ENCODE results near the gene ARHGEF12. TPM values are rescaled to one million over a fixed set of nuclear protein-coding genes. Genes with fewer than 3 reads are reported as not detected.

Gene ARHGEF12
- total RNA-seq, 6 experiments from 2014 or later, result 72.9 to 95.1 (median 85.0) TPM

GRCh38 chr11:120386318-120386717 lies 50.1 kb downstream of the ARHGEF12 start:
- no peak overlapping the region for H3K4me3 Mint-ChIP-seq
- no peak for TF ChIP-seq CTCF (IDR thresholded peaks at IDR 0.05)
- H3K27me3 Mint-ChIP-seq (ENCODE audit: insufficient read depth), result no peaks in the 10 kb centered on the region
- H3K9me3 Mint-ChIP-seq, result no peaks in the 10 kb centered on the region
- DNase-seq, result no peak
- peaks cover 79% of the 10 kb centered on the region for H3K4me1 Mint-ChIP-seq (ENCODE audit: low read depth)
- peaks cover 19% of the 10 kb centered on the region for H3K36me3 Mint-ChIP-seq (ENCODE audit: low read depth)
- H3K27ac Mint-ChIP-seq, result no peak overlapping the region

- no peak overlapping the region for H3K4me3 Mint-ChIP-seq
- no peak overlapping the region for H3K27ac Mint-ChIP-seq
- peaks cover 19% of the 10 kb centered on the region for H3K36me3 Mint-ChIP-seq (ENCODE audit: low read depth)
- H3K4me1 Mint-ChIP-seq (ENCODE audit: low read depth), result peaks cover 79% of the 10 kb centered on the region
- no peaks in the 10 kb centered on the region for H3K9me3 Mint-ChIP-seq
- TF ChIP-seq CTCF (IDR thresholded peaks at IDR 0.05), result no peak
- DNase-seq, result no peak
- no peaks in the 10 kb centered on the region for H3K27me3 Mint-ChIP-seq (ENCODE audit: insufficient read depth)
Observed at GRCh38 chr11:120386774-120387371, 50.7 kb downstream of the ARHGEF12 start.

- TF ChIP-seq CTCF (IDR thresholded peaks at IDR 0.05), result no peak
- Mint-ChIP-seq H3K27me3 (ENCODE audit: insufficient read depth) (no peaks in the 10 kb centered on the region), H3K9me3 (no peaks in the 10 kb centered on the region), H3K4me1 (ENCODE audit: low read depth) (peaks cover 81% of the 10 kb centered on the region), H3K36me3 (ENCODE audit: low read depth) (peaks cover 10% of the 10 kb centered on the region), H3K27ac (no peak overlapping the region), H3K4me3 (no peak overlapping the region)
- no peak for DNase-seq
Observed at GRCh38 chr11:120388261-120388660, 52.0 kb downstream of the ARHGEF12 start.

GRCh38 chr11:120389693-120390584 lies 53.7 kb downstream of the ARHGEF12 start:
- TF ChIP-seq CTCF (IDR thresholded peaks at IDR 0.05), result no peak
- H3K9me3 Mint-ChIP-seq, result no peaks in the 10 kb centered on the region
- no peak overlapping the region for H3K4me3 Mint-ChIP-seq
- peaks cover 14% of the 10 kb centered on the region for H3K36me3 Mint-ChIP-seq (ENCODE audit: low read depth)
- no peaks in the 10 kb centered on the region for H3K27me3 Mint-ChIP-seq (ENCODE audit: insufficient read depth)
- H3K4me1 Mint-ChIP-seq (ENCODE audit: low read depth), result peaks cover 73% of the 10 kb centered on the region
- H3K27ac Mint-ChIP-seq, result no peak overlapping the region
- DNase-seq, result no peak

DNA sequence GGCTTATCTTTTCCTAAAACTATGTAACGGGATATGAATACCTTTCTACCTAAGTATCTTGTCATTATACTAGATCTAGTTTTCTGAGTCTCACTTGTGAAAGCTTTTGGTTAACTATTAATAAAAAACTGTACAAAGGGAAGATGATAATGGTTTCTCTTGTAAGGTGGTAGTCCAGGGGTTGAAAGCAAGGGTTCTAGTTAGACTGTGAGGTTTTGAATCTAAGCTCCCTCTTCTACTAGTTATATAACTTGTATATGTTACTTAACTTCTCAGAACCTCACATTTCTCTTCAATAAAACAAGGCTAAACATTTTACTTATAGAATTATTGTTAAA lies 54.3 kb downstream of the ARHGEF12 start:
- no peak for TF ChIP-seq CTCF (IDR thresholded peaks at IDR 0.05)
- no peak overlapping the region for H3K27ac Mint-ChIP-seq
- H3K9me3 Mint-ChIP-seq, result peaks cover 5% of the 10 kb centered on the region; the same call in 1 of the 2 replicates
- peaks cover 20% of the 10 kb centered on the region for H3K36me3 Mint-ChIP-seq (ENCODE audit: low read depth)
- H3K4me1 Mint-ChIP-seq (ENCODE audit: low read depth), result peaks cover 73% of the 10 kb centered on the region
- H3K4me3 Mint-ChIP-seq, result no peak overlapping the region
- no peak for DNase-seq
- H3K27me3 Mint-ChIP-seq (ENCODE audit: insufficient read depth), result peaks cover 3% of the 10 kb centered on the region; the same call in 1 of the 2 replicates
